Naive thymus-derived CD8-positive, alpha-beta T cell (primary cell): Measurements from ENCODE around the gene METTL18. TPM values are rescaled to one million over a fixed set of nuclear protein-coding genes. Genes with fewer than 3 reads are reported as not detected.

Source experiments
- ATAC-seq, 2 donors: fragments of 150-1000 bp; cut with Tn5 transposase in 1 of 2; sonication (Bioruptor Pico), chemical (Tn5 transposase) in 1 of 2; 1 replicate in 1 of 2; 2 replicates in 1 of 2; pipeline ENCODE4 v1.10.0; 2021; ENCODE audit warnings: mild to moderate bottlenecking in 2 of 2, moderate library complexity in 2 of 2
- POLR2A ChIA-PET: fragments of 350-600 bp; sonication (Branson Sonifier 250); formaldehyde crosslinking; loops from one replicate; lab custom pipeline; 2021; ENCODE audit warnings: antibody characterized with exemption; lab: Charles Lee
- DNase-seq, 10 donors: peaks; one replicate each; pipeline versions ENCODE4 v3.0.0 to v3.0.0-alpha.2; 2020 to 2022
- H3K27ac Mint-ChIP-seq, 10 donors: one replicate each; pipeline ENCODE4 v1.8.0; 2020 to 2022; ENCODE audit warnings: mild to moderate bottlenecking in 10 of 10, mixed read lengths in 10 of 10, moderate library complexity in 4 of 10, inconsistent platforms in 1 of 10
- H3K27me3 Mint-ChIP-seq, 5 donors: one replicate each; pipeline ENCODE4 v1.8.0; 2021 to 2022; ENCODE audit warnings: mixed read lengths in 5 of 5
- H3K36me3 Mint-ChIP-seq, 3 donors: one replicate each; pipeline ENCODE4 v1.8.0; 2020 to 2022; ENCODE audit warnings: mixed read lengths in 3 of 3, mild to moderate bottlenecking in 2 of 3, inconsistent platforms in 1 of 3
- H3K4me1 Mint-ChIP-seq, 4 donors: one replicate each; pipeline ENCODE4 v1.8.0; 2021 to 2022; ENCODE audit warnings: mixed read lengths in 4 of 4
- H3K4me3 Mint-ChIP-seq, 10 donors: one replicate each; pipeline ENCODE4 v1.8.0; 2020 to 2022; ENCODE audit warnings: mild to moderate bottlenecking in 10 of 10, mixed read lengths in 10 of 10, moderate library complexity in 6 of 10, inconsistent platforms in 1 of 10
- H3K9me3 Mint-ChIP-seq, 9 donors: one replicate each; pipeline ENCODE4 v1.8.0; 2020 to 2022; ENCODE audit warnings: mixed read lengths in 9 of 9, mild to moderate bottlenecking in 3 of 9, inconsistent platforms in 1 of 9, moderate library complexity in 1 of 9
- polyA plus RNA-seq, 3 donors: library from polyadenylated mRNA; unstranded; fragments of 300-500 nt; fragmentation: Illumina TruSeq; gene quantifications; one replicate each; pipeline ENCODE4 v1.2.3, GENCODE V29; 2021
- total RNA-seq, 8 experiments: library from RNA in 2 of 8; stranded (reverse) in 2 of 8; gene quantifications; one replicate each; pipeline ENCODE4 v1.2.3 and lab custom pipeline; 2021 to 2026

The METTL18 gene
- 10 to 100 TPM; 17.4 to 21.2 TPM for total RNA-seq
- 10 to 100 TPM; 11.3 to 27.5 (median 17.5) TPM for polyA plus RNA-seq
- 4.5 to 20.4 (median 14.8) reads per million in 6 experiments for total RNA-seq (lab: John Stamatoyannopoulos, UW)

DNA sequence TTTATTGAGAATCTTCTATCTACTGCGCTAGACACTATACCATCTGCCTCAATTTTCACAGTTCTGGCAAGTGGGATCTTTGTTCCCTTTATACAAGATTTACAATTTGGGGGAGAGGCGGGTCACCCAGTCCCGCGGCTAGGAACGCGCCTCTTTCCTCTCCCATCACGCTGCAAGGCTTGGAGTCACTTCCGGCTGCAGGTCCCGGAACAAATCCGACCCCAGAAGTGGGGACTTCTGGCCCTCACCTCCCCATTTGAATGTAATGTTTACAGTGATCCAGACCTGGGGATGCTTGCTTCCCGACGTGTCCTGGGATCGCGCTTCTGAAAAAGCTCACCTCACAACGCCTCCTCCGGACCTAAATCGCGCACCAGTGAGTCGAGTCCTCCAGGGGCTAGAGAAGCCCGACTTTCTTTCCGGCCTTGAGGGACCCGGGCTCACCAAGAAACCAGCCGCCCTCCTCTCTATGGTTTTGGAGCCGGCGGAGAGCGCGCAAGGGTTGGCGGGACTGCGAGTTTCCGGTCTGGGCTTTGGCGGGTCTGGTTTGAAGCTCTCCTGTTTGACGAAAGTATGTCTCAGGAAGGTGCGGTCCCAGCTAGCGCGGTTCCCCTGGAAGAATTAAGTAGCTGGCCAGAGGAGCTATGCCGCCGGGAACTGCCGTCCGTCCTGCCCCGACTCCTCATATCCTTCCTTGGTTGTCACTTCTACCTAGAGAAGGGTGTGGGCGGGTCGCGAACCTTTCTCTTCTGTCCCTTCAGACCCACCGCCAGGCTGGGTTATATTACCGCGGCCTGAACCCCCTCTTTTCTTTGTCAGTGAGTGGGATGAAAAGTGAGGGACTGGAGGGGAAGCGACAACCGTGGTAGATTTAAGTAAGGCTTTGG, at the start of gene METTL18:
METTL18 (minus strand) TSS at position 378 of the 887 bp plus-strand sequence. CDS start 1,212 bp downstream, outside the sequence.
- Mint-ChIP-seq H3K4me1 (peaks cover 21 to 55% (median 49%) of the 10 kb centered on the region in 4 donors), H3K36me3 (peaks cover 0 to 26% (median 11%) of the 10 kb centered on the region in 3 donors), H3K9me3 (no peaks in the 10 kb centered on the region), H3K27me3 (no peaks in the 10 kb centered on the region), H3K4me3 (peak within 1 kb of the TSS; percentile 92 to 100 (median 99)), H3K27ac (peak within 1 kb of the TSS; percentile 96 to 100 (median 99))
- POLR2A ChIA-PET: interaction anchor here (0.5 to 2.8 kb wide), 7 partner anchors 13 to 427 kb away, joined by 3 to 21 read pairs (median 4); partner anchors contain the start of genes BLZF1, NME7 and SCYL3
- DNase-seq: peak; percentile 74 to 95 (median 91)
- peak; percentile 98 for ATAC-seq

GRCh38 chr1:169838942-169839341, 44.2 kb upstream of the METTL18 start:
- no peak for ATAC-seq
- no peaks in the 10 kb centered on the region for H3K27me3 Mint-ChIP-seq
- H3K27ac Mint-ChIP-seq: no peak overlapping the region
- peaks cover 34 to 46% (median 40%) of the 10 kb centered on the region in 3 donors for H3K36me3 Mint-ChIP-seq
- H3K9me3 Mint-ChIP-seq: peaks cover 10 to 38% (median 22%) of the 10 kb centered on the region in 9 donors
- peaks cover 0 to under 1% (median 0%) of the 10 kb centered on the region in 4 donors for H3K4me1 Mint-ChIP-seq
- H3K4me3 Mint-ChIP-seq: no peak overlapping the region
- POLR2A ChIA-PET: no interaction called here
- DNase-seq: no peak

DNA sequence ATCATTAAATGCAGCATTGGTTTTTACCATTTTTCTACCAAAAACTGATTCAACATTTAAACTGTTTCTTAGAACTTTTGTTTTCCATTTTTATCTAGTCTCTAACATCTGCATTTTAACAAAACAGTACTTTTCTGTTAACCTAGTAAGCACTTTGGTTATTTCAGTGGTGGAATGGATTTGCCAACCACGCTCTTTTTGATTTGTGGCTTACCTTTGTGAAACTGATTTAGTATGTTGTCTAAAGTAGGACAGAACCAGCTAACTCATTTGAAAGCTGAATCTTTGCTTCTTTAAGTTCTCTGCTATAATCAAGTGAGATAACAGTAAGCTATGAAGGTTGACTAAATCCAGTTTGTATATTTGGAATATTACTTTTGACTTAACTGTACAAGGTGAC, 41.5 kb upstream of the METTL18 start:
- Mint-ChIP-seq H3K9me3 (peaks cover 8 to 26% (median 16%) of the 10 kb centered on the region in 9 donors), H3K36me3 (peaks cover 22 to 40% (median 37%) of the 10 kb centered on the region in 3 donors), H3K27me3 (no peaks in the 10 kb centered on the region), H3K4me1 (no peaks in the 10 kb centered on the region), H3K27ac (no peak overlapping the region), H3K4me3 (no peak overlapping the region)
- ATAC-seq: no peak
- DNase-seq: no peak
- POLR2A ChIA-PET: no interaction called here

- Mint-ChIP-seq H3K9me3 (peaks cover 4 to 21% (median 12%) of the 10 kb centered on the region in 9 donors), H3K27me3 (no peaks in the 10 kb centered on the region), H3K27ac (no peak overlapping the region), H3K4me1 (no peaks in the 10 kb centered on the region), H3K4me3 (no peak overlapping the region), H3K36me3 (peaks cover 17 to 41% (median 34%) of the 10 kb centered on the region in 3 donors)
- DNase-seq (no peak), ATAC-seq (no peak)
- POLR2A ChIA-PET: no interaction called here
These were observed 40.9 kb upstream of the METTL18 start for GRCh38 chr1:169835647-169836046.

GRCh38 chr1:169834869-169835268, 40.2 kb upstream of the METTL18 start:
- Mint-ChIP-seq H3K36me3 (peaks cover 12 to 39% (median 31%) of the 10 kb centered on the region in 3 donors), H3K4me1 (no peaks in the 10 kb centered on the region), H3K27ac (no peak overlapping the region), H3K27me3 (no peaks in the 10 kb centered on the region), H3K4me3 (no peak overlapping the region), H3K9me3 (peaks cover 2 to 14% (median 7%) of the 10 kb centered on the region in 9 donors)
- POLR2A ChIA-PET: no interaction called here
- no peak for ATAC-seq
- no peak for DNase-seq

DNA sequence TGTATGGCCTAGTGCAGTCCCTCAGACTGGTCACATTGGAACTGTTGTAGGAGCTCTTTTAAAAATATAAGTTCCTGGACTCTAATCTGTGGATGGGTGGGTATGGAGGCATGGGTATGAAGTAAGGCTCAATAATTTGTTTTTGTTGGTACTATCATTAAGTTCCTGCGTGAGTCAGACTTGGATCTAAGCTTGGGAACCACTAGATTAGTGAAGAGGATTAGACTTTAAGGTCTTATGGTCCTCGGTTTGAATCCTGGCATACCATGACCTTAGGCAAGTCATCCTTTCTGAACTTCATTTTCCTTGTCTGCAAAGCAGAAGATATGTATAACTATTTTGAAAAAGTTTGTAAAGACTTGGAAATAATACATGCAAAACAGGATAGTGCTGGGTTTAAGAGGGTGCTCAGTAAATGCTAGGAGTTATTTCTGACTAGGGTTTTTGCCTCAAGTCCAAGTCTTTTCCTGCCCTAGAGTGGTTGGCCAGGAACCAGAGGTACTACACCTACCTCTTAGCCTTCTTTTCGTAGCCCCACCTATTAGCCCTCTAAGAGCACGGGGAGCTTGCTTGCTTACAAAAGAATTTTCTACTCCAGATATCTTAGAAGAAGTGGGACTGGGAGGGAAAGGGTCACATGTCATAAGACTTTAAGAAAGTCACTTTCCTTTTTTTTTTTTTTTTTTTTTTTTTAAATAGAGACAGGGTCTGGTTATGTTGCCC, 38.6 kb upstream of the METTL18 start:
- no peak overlapping the region for H3K4me3 Mint-ChIP-seq
- ATAC-seq (no peak), DNase-seq (no peak)
- no peak overlapping the region for H3K27ac Mint-ChIP-seq
- no peaks in the 10 kb centered on the region for H3K4me1 Mint-ChIP-seq
- POLR2A ChIA-PET: interaction anchor here (0.7 to 1.2 kb wide), 2 partner anchors 9 to 1700 kb away, joined by 6 to 8 read pairs; no protein-coding TSS in a partner anchor
- no peaks in the 10 kb centered on the region for H3K27me3 Mint-ChIP-seq
- no peaks in the 10 kb centered on the region for H3K9me3 Mint-ChIP-seq
- H3K36me3 Mint-ChIP-seq: peaks cover 0 to 36% (median 18%) of the 10 kb centered on the region in 3 donors

DNA sequence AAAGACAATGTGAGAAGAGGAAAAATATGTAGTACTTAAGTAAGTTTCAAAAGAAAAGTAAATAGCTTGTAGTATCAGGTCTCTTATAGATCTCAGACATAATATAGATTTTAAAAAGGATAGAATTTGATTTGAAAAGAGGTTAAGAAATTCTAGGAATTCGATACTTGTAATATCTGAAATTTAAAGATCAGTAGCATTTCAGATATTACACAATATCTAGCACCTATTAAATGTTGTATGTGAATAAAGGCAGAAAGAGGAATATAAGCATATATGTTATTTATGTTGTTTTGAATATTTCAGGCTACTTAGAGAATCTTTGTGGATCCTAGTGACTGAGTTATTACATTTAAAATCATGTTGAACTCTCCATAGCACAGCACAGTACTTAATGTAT, 35.0 kb upstream of the METTL18 start:
- POLR2A ChIA-PET: no interaction called here
- Mint-ChIP-seq H3K27me3 (no peaks in the 10 kb centered on the region), H3K27ac (peak overlapping the region in 1 of 10 donors; percentile 11), H3K4me3 (no peak overlapping the region), H3K9me3 (no peaks in the 10 kb centered on the region), H3K4me1 (no peaks in the 10 kb centered on the region), H3K36me3 (peaks cover 0 to 40% (median 10%) of the 10 kb centered on the region in 3 donors)
- no peak for ATAC-seq
- no peak for DNase-seq

DNA sequence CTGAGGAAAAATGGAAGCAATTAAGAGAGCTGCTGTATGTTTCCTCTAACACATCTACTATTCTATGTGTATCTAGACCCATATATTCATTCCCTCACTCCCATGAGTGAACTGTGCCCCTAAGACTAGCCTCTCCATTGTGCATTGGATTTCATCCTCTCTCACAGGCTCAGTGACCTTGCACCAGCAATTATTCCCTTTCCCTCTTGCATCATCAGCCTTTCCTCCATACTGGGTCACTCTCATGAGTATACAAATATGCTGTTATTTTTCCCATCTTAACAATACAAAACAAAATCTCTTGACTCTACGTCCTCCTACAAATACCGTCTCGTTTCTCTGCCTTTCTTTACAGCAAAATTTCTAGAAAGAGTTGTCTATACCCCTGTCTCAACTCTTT, 29.4 kb upstream of the METTL18 start:
- peaks cover 0 to 3% (median 0%) of the 10 kb centered on the region in 4 donors for H3K4me1 Mint-ChIP-seq
- H3K27me3 Mint-ChIP-seq: no peaks in the 10 kb centered on the region
- no peak overlapping the region for H3K4me3 Mint-ChIP-seq
- ATAC-seq (no peak), DNase-seq (no peak)
- H3K36me3 Mint-ChIP-seq: peaks cover 0 to 34% (median 10%) of the 10 kb centered on the region in 3 donors
- POLR2A ChIA-PET: no interaction called here
- H3K9me3 Mint-ChIP-seq: no peaks in the 10 kb centered on the region
- H3K27ac Mint-ChIP-seq: no peak overlapping the region

DNA sequence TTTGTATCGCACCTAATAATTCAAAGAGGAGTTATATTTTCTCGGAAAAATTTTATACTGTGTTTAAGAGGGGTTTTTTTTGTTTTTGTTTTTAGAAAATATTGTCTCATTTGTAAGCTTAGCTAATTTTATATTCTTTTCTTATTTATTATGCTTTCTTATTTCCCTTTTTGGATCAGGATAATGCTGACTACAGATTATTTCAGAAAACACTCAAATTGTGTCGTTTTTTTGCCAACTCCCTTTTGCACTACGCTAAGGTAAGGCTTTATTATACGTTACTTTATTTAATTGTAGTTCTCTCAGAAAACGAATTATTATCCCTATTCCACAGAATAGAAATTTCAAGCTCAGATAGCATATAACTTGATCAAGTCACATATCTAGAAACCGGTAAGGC, 26.8 kb upstream of the METTL18 start:
- POLR2A ChIA-PET: no interaction called here
- ATAC-seq (no peak), DNase-seq (no peak)
- Mint-ChIP-seq H3K4me1 (peaks cover 0 to 3% (median 0%) of the 10 kb centered on the region in 4 donors), H3K9me3 (no peaks in the 10 kb centered on the region), H3K4me3 (no peak overlapping the region), H3K36me3 (peaks cover 0 to 21% (median 13%) of the 10 kb centered on the region in 3 donors), H3K27me3 (no peaks in the 10 kb centered on the region), H3K27ac (no peak overlapping the region)

- POLR2A ChIA-PET: no interaction called here
- DNase-seq (no peak), ATAC-seq (no peak)
- peaks cover 0 to 5% (median 0%) of the 10 kb centered on the region in 9 donors for H3K9me3 Mint-ChIP-seq
- no peak overlapping the region for H3K4me3 Mint-ChIP-seq
- no peaks in the 10 kb centered on the region for H3K27me3 Mint-ChIP-seq
- no peak overlapping the region for H3K27ac Mint-ChIP-seq
- no peaks in the 10 kb centered on the region for H3K4me1 Mint-ChIP-seq
- peaks cover 0 to 23% (median 3%) of the 10 kb centered on the region in 3 donors for H3K36me3 Mint-ChIP-seq
These were observed 21.9 kb upstream of the METTL18 start for GRCh38 chr1:169816617-169817016.

- DNase-seq: no peak
- Mint-ChIP-seq H3K27ac (peak overlapping the region in 1 of 10 donors; percentile 39), H3K27me3 (no peaks in the 10 kb centered on the region), H3K4me1 (no peaks in the 10 kb centered on the region), H3K9me3 (peaks cover 0 to 5% (median 0%) of the 10 kb centered on the region in 9 donors), H3K36me3 (peaks cover 0 to 19% (median under 1%) of the 10 kb centered on the region in 3 donors), H3K4me3 (no peak overlapping the region)
- ATAC-seq: no peak
- POLR2A ChIA-PET: no interaction called here
These were observed 19.6 kb upstream of the METTL18 start for GRCh38 chr1:169814265-169814664.

DNA sequence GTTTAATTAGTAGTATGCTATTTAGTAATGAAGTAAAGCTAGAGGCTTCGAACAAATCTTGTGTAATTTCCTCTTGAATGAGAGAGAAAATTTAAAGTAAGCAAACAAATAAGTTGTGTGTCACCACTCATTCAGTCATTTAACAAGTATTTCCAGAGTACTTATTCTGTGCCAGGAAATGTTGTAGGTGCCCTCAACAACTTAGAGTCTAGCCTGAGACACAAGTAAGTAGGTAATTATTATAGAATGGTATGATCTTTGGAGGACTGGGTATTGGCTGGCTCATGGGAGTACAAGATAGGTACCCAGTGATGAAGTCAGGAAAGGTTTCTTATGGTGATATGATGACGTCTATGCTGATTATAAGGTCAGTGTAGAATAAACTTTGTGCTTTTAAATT, 17.4 kb upstream of the METTL18 start:
- Mint-ChIP-seq H3K36me3 (peaks cover 0 to 18% (median 5%) of the 10 kb centered on the region in 3 donors), H3K27ac (no peak overlapping the region), H3K27me3 (no peaks in the 10 kb centered on the region), H3K9me3 (peaks cover 0 to 5% (median 0%) of the 10 kb centered on the region in 9 donors), H3K4me3 (no peak overlapping the region), H3K4me1 (no peaks in the 10 kb centered on the region)
- POLR2A ChIA-PET: no interaction called here
- DNase-seq (no peak), ATAC-seq (no peak)
